PC-3 (cell line): Measurements from ENCODE around the gene STK11. TPM values are rescaled to one million over a fixed set of nuclear protein-coding genes. Genes with fewer than 3 reads are reported as not detected.

Experiments used
- ATAC-seq: fragments of 200-7000 bp; cut with Tn5 transposase; 2 replicates; pipeline ENCODE4 v1.9.1; 2020; ENCODE audit warnings: mild to moderate bottlenecking, moderate library complexity
- BruUV-seq: library from RNA; stranded (reverse); fragments of 400-500 nt; replicated peaks from 2 replicates; lab custom pipeline; 2021; lab: Mats Ljungman, UMichigan
- CTCF ChIA-PET: fragments of 300-600 bp; sonication (Branson Sonifier 250); formaldehyde crosslinking; loops from one replicate; lab custom pipeline; 2022; ENCODE audit warnings: antibody characterized with exemption; lab: Charles Lee
- POLR2A ChIA-PET: fragments of 300-600 bp; sonication (Branson Sonifier 250); formaldehyde crosslinking; loops from one replicate; lab custom pipeline; 2022; ENCODE audit warnings: antibody characterized with exemption; ENCODE audit not compliant: unreplicated experiment; lab: Charles Lee
- DNase-seq: peaks from one replicate; pipeline ENCODE4 v3.0.0-alpha.2; 2015
- H2AFZ ChIP-seq: fragments of 300-600 bp; sonication (generic); 2 replicates; pipeline ENCODE4 v1.6.0; 2016; ENCODE audit warnings: antibody characterized with exemption, low read length
- H3F3A ChIP-seq: fragments of 300-600 bp; sonication (generic); one replicate; pipeline ENCODE4 v1.6.0; 2017; ENCODE audit warnings: antibody characterized with exemption, low read length, control low read depth, mild to moderate bottlenecking; ENCODE audit not compliant: unreplicated experiment
- H3K27ac ChIP-seq: fragments of 300-600 bp; sonication (generic); 2 replicates; pipeline ENCODE4 v1.5.1; 2016; ENCODE audit warnings: mild to moderate bottlenecking, low read length
- H3K27me3 ChIP-seq: fragments of 300-600 bp; sonication (generic); 2 replicates; pipeline ENCODE4 v1.6.1; 2016; ENCODE audit warnings: low read length, mixed read lengths
- H3K36me3 ChIP-seq: fragments of 300-600 bp; sonication (generic); 2 replicates; pipeline ENCODE4 v1.6.1; 2016; ENCODE audit warnings: low read depth, mixed run types, low read length, mixed read lengths
- H3K4me1 ChIP-seq: fragments of 300-600 bp; sonication (generic); 2 replicates; pipeline ENCODE4 v1.5.1; 2016; ENCODE audit warnings: low read length; ENCODE audit not compliant: insufficient read depth
- H3K4me2 ChIP-seq: fragments of 300-600 bp; sonication (generic); 2 replicates; pipeline ENCODE4 v1.6.0; 2016; ENCODE audit warnings: low read length
- H3K4me3 ChIP-seq: fragments of 300-600 bp; sonication (generic); 2 replicates; pipeline ENCODE4 v1.5.1; 2016; ENCODE audit warnings: mild to moderate bottlenecking, low read length, mixed read lengths
- H3K79me2 ChIP-seq: fragments of 300-600 bp; sonication (generic); 2 replicates; pipeline ENCODE4 v1.6.1; 2017; ENCODE audit warnings: low read length, mixed read lengths
- H3K9ac ChIP-seq: fragments of 300-600 bp; sonication (generic); 2 replicates; pipeline ENCODE4 v1.6.0; 2016; ENCODE audit warnings: mild to moderate bottlenecking, low read length
- H3K9me2 ChIP-seq: fragments of 300-600 bp; sonication (generic); replicated peaks from 2 replicates; pipeline ENCODE4 v1.6.1; 2016; ENCODE audit warnings: mixed run types, low read length, mixed read lengths
- H3K9me3 ChIP-seq: fragments of 300-600 bp; sonication (generic); 2 replicates; pipeline ENCODE4 v1.6.1; 2016; ENCODE audit warnings: low read length, mixed read lengths
- H4K20me1 ChIP-seq: fragments of 300-600 bp; sonication (generic); 2 replicates; pipeline ENCODE4 v1.6.1; 2016; ENCODE audit warnings: low read length, mixed read lengths
- EZH2 ChIP-seq: fragments of 300-600 bp; sonication (generic); IDR thresholded peaks from one replicate; pipeline ENCODE4 v1.6.1; 2017; ENCODE audit warnings: antibody characterized with exemption, mild to moderate bottlenecking, low read length; ENCODE audit not compliant: unreplicated experiment
- EZH2phosphoT487 ChIP-seq: fragments of 300-600 bp; sonication (generic); IDR thresholded peaks from 2 replicates; pipeline ENCODE4 v1.6.1; 2018; ENCODE audit warnings: mild to moderate bottlenecking, antibody characterized with exemption, low read length, borderline replicate concordance
- intact Hi-C: fragments of 100-400 bp; cut with micrococcal nuclease; formaldehyde crosslinking; loops from 2 replicates; pipeline ENCODE4 v1.9.0; 2023
- total RNA-seq: library from RNA; depleted of rRNA; stranded (reverse); fragments of >200 nt; gene quantifications from 2 replicates; pipeline ENCODE4 v1.2.3, GENCODE V29; 2014
- TF ChIP-seq, protein P1 (sequence below): fragments of 300-600 bp; sonication (generic); conservative IDR thresholded peaks from 2 replicates; pipeline ENCODE4 v1.5.1; 2017; ENCODE audit warnings: antibody characterized with exemption, low read depth, mild to moderate bottlenecking, low read length

STK11 gene
- total RNA-seq, 1 experiment from 2014 or later: 82.4 TPM

DNA sequence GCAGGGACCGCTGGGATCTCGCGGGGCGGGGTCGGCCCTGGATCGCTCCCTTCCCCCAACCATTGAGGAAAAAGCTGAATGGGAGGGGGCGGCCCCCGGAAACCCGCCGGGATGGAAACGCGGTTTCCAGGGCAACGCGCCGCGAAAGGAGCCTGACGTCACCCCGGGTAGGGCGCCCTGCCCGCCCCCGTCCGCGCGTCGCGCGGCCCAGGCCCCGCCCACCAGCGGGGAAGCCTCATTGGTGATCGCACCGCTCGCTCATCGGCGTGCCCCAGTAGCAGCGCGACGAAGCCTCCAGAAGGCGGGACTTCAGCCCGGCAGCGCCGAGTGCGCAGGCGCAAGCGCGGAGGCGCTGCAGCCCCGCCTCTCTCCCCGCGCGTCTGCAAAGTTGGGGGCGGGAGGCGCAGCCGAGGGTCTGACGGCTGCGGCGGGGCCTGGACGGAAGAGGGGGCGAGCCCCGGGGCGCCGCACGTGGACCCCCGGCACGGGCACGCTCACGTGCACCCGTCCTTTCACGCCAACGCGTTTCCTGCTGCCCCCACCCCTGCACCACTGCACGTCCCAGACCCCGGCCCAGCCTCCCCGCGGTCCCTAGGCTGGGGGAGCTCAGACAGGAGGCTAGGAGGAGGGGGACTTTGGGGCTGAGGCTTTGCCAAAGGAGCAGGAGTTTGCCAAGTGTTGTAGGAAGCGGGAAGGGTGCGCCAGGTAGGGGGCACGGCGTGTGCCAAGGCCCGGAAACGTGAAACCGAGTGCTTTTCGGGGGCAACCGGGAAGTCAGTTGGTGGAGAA lies 55.4 kb downstream of the STK11 start:
- Histone ChIP-seq H3K79me2 (peaks cover 12% of the 10 kb centered on the region), H3K4me2 (peak overlapping the region; percentile 99), H3K9ac (peak overlapping the region; percentile 94), H3K4me3 (peak overlapping the region; percentile 86), H3K27ac (peak overlapping the region; percentile 92), H3K27me3 (no peaks in the 10 kb centered on the region), H3K9me2 (no peaks in the 10 kb centered on the region), H3K36me3 (peaks cover 10% of the 10 kb centered on the region; the same call in 1 of the 2 replicates), H3K4me1 (peaks cover 49% of the 10 kb centered on the region), H4K20me1 (no peaks in the 10 kb centered on the region), H3K9me3 (no peaks in the 10 kb centered on the region), H2AFZ (peak overlapping the region; percentile 60), H3F3A (peaks cover 14% of the 10 kb centered on the region)
- intact Hi-C loops: no loop called here
- no peak for TF ChIP-seq EZH2
- TF ChIP-seq EZH2phosphoT487: no peak
- TF ChIP-seq, protein P1, sequence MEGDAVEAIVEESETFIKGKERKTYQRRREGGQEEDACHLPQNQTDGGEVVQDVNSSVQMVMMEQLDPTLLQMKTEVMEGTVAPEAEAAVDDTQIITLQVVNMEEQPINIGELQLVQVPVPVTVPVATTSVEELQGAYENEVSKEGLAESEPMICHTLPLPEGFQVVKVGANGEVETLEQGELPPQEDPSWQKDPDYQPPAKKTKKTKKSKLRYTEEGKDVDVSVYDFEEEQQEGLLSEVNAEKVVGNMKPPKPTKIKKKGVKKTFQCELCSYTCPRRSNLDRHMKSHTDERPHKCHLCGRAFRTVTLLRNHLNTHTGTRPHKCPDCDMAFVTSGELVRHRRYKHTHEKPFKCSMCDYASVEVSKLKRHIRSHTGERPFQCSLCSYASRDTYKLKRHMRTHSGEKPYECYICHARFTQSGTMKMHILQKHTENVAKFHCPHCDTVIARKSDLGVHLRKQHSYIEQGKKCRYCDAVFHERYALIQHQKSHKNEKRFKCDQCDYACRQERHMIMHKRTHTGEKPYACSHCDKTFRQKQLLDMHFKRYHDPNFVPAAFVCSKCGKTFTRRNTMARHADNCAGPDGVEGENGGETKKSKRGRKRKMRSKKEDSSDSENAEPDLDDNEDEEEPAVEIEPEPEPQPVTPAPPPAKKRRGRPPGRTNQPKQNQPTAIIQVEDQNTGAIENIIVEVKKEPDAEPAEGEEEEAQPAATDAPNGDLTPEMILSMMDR: no peak
- ATAC-seq: peak; percentile 52
- no TSS peak for BruUV-seq
- POLR2A ChIA-PET: no interaction called here
- CTCF ChIA-PET: no interaction called here
- peak; percentile 94 for DNase-seq

DNA sequence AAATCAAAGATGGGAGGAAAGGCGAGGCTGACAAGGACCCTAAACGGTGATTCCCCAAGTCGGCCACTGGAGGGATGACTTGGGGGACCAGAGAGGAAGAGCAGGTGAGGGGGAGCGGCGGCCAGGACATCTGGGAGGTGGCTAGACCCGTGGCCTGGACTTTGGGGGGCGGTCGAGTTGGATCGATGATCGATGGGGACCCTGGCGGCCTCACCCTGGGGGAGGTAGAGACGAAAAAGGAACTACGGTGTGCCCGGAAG lies 55.9 kb downstream of the STK11 start:
- no peaks in the 10 kb centered on the region for H3K9me3 ChIP-seq
- TF ChIP-seq, protein P1: peak; percentile 19; the same call in 1 of the 2 replicates
- no peak for TF ChIP-seq EZH2phosphoT487
- TSS peak; percentile 56 for BruUV-seq
- intact Hi-C loops: no loop called here
- H3K9ac ChIP-seq: peak overlapping the region; percentile 94
- no peaks in the 10 kb centered on the region for H4K20me1 ChIP-seq
- H3K9me2 ChIP-seq: no peaks in the 10 kb centered on the region
- H3K27ac ChIP-seq: peak overlapping the region; percentile 92
- ChIA-PET POLR2A (no interaction called here), CTCF (no interaction called here)
- peak overlapping the region; percentile 86 for H3K4me3 ChIP-seq
- H3F3A ChIP-seq: peaks cover 14% of the 10 kb centered on the region
- DNase-seq (no peak), ATAC-seq (no peak)
- peaks cover 53% of the 10 kb centered on the region for H3K4me1 ChIP-seq
- H3K36me3 ChIP-seq: peaks cover 7% of the 10 kb centered on the region; the same call in 1 of the 2 replicates
- no peaks in the 10 kb centered on the region for H3K27me3 ChIP-seq
- H3K4me2 ChIP-seq: peak overlapping the region; percentile 99
- H2AFZ ChIP-seq: peak overlapping the region; percentile 60
- peaks cover 12% of the 10 kb centered on the region for H3K79me2 ChIP-seq
